GM18867 (cell line): ENCODE data around the gene DYRK1A.
A peak's percentile ranks its signal among the peaks of the same experiment; 100 is the strongest.
"Not testable (repeated sequence)": the region's sequence is repeated elsewhere in the genome, so short reads cannot be mapped to it uniquely, and the experiment has no call there.

Experiments
- ATAC-seq: cut with Tn5 transposase; IDR thresholded peaks from one replicate; pipeline ENCODE4 v1.9.1; 2021; ENCODE audit warnings: mild to moderate bottlenecking, moderate library complexity; ENCODE audit not compliant: unreplicated experiment

Gene DYRK1A

GRCh38 chr21:37366482-37367316, at the start of gene DYRK1A:
DYRK1A (plus strand) TSS chr21:37366773; CDS start chr21:37420375, 53,602 bp downstream.
- ATAC-seq: peak; percentile 58

DNA sequence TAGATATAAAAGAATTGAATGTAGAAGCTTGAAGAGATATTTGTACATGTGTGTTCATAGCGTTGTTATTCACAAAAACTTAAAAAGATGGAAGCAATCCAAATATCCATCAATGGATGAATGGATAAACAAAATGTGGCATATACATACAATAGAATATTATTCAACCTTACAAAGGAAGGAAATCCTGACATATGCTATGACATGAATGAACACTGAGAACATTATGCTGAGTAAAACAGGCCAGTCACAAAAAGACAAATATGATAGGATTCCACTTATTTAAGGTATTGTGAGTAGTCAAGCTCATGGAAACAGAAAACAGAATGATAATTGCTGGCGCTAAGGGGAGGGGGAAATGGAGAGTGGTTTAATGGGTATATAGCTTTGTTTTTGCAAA, 47.0 kb upstream of the DYRK1A start:
- no peak for ATAC-seq

DNA sequence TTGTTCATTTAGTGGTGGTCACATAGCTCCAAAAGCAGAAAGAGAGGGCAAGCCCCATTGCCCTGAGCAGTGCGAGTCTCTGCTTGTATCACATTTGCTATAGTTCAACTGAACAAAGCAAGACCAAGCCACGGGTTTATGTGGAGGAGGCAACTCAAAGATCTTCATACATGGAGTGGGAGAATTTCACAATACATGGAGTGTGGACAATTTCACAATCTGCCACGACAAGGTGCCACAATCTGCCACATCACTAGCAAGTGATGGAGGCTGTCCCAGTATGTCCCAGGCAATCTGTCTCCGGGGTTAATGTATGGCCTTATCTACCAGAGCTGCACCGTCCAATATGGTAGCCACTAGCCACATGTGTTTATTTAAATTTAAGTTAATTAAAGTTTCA, 44.5 kb upstream of the DYRK1A start:
- no peak for ATAC-seq

DNA sequence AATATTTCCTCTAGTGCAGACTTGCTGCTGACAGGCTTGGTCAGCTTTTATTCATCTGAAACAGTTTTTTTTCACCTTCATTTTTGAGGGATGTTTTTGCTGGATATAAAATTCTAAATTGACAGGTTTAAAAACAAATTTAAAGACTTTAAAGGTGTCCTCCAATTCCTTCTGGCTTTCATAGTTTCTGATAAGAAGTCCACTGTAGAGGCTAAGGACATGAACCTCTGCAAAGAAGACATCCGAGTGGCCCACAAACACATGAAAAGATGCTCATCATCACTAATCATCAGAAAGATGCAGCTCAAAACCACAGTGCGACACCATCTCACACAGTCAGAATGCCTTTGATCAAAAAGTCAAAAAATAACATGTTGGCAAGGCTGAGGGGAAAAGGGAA, 42.0 kb upstream of the DYRK1A start:
- ATAC-seq: no peak

DNA sequence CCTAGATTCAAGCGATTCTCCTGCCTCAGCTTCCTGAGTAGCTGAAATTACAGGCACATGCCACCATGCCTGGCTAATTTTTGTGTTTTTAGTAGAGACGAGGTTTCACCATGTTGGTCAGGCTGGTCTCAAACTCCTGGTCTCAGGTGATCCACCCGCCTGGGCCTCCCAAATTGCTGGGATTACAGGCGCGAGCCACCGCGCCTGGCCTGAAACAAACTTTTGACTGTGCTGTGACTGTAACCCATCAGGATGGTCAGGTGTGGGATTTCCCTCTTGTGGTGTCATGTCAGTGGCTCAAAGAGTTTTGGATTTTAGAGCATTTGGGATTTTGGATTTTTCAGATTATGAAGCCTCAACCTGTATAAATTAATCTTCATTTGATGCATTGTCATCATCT, 38.4 kb upstream of the DYRK1A start:
- not testable (repeated sequence) for ATAC-seq

DNA sequence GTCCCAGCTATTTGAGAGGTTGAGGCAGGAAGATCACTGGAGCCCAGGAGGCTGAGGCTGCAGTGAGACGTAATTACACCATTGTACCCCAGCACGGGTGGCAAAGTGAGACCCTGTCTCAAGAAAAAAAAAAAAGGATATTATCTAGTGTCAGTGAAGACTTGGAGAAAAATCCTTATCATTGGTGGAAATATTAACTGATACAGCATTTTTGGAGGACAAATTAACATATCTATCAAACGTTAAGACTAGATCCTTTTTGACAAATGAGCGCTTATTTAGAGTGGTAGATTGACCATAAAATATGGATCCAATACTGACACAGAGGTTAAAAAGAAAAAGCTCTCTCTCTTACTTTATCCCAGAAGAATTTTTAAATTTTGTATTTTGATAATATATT, 35.2 kb upstream of the DYRK1A start:
- ATAC-seq: no peak

- no peak for ATAC-seq
Observed at GRCh38 chr21:37335053-37335452, 31.5 kb upstream of the DYRK1A start.

GRCh38 chr21:37337179-37337578, 29.4 kb upstream of the DYRK1A start:
- no peak for ATAC-seq

GRCh38 chr21:37337831-37338230, 28.7 kb upstream of the DYRK1A start:
- ATAC-seq: no peak

GRCh38 chr21:37338671-37339551, 27.7 kb upstream of the DYRK1A start:
- no peak for ATAC-seq

GRCh38 chr21:37339552-37339939, 27.0 kb upstream of the DYRK1A start:
- no peak for ATAC-seq

DNA sequence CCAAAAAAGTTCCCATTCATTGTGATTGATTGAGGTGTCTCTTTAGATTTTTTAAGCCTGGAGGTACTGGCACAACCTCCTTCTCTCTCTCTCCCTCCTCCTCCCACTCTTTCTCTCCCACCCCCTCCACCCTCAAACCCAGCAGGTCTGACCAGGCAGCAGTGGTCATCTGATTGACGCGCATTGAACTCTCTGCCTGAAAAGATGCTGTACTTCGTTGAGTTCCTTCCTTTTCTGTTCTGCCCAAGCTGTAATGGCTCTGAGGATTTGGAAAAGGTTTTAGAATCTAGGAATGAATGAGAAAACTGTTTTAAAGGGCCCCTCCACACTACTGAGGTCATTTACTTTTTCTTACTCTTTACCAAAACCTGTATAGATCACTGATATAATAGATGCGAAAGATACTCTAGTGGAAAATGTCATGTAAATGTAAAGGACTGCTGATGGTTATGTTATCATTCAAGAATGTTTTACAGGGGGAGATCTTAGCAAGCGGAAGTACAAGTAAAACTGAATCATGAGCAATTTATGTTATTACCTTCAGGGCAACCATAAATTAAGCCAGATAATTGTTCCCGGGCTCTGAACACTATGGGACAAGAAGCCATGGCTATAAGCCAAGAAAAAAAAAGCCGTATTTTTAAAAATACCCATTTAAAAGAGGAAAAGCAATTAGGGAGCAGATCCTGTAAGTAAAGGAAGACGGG, 25.2 kb upstream of the DYRK1A start:
- ATAC-seq: no peak

DNA sequence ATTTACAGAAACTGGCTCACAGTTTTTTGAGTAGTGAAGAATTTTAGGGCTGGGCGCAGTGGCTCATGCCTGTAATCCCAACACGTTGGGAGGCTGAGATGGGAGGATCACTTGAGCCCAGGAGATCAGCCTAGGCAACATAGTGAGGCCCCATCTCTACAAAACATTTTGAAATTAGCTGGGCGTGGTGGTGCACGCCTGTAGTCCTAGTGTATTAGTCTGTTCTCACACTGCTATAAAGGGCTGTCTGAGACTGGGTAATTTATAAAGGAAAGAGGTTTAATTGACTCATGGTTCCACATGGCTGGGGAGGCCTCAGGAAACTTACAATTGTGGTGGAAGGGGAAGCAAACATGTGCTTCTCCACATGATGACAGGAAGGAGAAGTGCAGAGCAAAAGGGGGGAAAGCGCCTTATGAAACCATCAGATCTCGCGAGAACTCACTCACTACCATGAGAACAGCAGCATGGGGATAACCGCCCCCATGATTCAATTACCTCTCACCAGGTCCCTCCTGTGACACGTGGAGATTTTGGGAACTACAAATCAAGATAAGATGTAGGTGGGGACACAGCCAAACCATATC, 24.4 kb upstream of the DYRK1A start:
- no peak for ATAC-seq

DNA sequence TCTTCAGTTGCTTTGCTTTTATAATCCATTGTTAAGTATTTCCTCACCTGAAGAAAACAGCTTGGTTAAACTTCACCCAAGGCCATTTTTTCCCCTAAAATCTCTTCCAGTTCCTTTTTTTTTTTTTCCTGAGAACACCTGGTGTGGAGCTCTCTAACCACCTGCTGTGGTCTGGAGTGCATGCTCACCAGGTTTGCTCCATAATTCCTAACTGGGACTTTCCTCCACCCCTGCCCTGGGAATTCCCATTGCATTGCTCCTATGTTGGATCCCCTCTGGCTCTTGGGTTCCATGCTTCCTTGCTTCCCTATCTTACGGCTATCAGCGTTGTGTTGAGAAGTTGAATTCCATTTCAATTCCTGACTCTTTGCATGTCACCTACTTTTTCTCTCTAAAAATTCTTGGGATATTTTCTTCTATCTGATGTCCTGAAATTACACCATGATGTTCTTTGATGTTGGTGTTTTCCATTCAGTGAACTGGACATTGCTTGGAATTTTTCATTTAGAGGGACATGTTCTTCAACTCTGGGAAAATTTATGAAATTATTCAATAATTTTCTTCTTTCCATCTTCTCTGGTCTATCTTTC, 19.6 kb upstream of the DYRK1A start:
- ATAC-seq: no peak

DNA sequence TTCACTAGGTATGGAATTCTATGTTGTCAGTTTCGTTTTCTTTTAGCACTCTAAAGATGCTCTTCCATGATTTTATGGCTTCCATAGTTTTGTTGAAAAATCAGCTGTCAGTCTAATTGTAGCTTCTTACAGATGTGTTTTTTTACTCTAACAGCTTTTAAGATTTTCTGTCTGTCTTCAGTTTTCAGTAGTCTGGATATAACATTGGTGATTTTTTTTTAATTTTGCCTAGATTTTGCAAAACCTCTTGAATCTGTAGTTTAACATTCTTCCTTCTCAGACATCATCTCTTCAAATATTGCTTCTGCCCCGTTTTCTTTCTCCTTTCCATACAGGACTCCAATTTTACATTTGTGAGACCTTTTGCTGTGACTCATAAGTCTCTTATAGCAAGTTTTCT, 17.9 kb upstream of the DYRK1A start:
- ATAC-seq: no peak

GRCh38 chr21:37350472-37350871, 16.1 kb upstream of the DYRK1A start:
- ATAC-seq: no peak

DNA sequence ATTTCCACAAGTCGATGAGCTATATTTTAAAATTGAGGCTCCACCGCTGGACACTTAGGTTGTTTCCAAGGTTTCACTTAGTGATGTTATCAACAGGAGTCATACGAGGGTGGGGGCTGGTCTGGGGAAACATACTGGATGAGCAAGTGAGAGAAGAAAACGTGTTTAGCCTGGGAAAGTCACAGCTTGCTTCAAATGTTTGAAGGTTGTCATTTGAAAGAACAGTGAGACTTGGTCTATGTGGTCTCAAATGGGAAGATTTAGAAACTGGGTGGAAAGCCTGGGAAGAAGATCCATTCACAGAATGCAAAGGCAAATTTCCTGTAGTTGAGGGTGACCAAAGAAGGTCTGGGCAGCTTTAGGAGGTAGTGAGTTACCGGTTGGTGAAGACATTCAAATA, 9.9 kb upstream of the DYRK1A start:
- ATAC-seq: no peak

GRCh38 chr21:37357691-37358090, 8.9 kb upstream of the DYRK1A start:
- no peak for ATAC-seq

DNA sequence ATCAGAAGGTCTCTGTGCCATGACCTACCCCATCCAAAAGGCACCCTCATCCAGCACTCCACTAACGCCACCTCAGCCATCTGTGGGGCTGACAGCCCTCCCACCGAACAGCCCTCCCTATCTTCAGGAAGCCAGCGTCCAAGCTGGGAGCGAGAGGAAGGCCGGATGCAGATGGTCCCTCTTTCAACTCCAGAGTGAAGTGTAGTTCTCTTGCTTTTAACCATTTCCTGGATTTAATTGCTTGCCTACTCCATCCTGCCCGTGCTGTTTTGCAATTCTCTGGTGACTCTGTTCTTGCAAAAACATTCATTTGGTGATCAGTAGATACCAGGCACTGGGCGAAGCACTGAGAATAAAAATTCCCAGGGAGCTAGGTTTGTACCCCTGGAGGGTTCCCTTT, 8.2 kb upstream of the DYRK1A start:
- no peak for ATAC-seq

GRCh38 chr21:37363936-37364335, 2.6 kb upstream of the DYRK1A start:
- ATAC-seq: no peak

GRCh38 chr21:37364722-37365121, 1.9 kb upstream of the DYRK1A start:
- ATAC-seq: no peak
